HG03064 (cell line): Measurements from ENCODE around the gene CTSE.
"Not testable (repeated sequence)": the region's sequence is repeated elsewhere in the genome, so short reads cannot be mapped to it uniquely, and the experiment has no call there.

Experiments used
- ATAC-seq: cut with Tn5 transposase; IDR thresholded peaks from one replicate; pipeline ENCODE4 v1.9.1; 2021; ENCODE audit warnings: low read depth; ENCODE audit not compliant: unreplicated experiment

The CTSE gene

DNA sequence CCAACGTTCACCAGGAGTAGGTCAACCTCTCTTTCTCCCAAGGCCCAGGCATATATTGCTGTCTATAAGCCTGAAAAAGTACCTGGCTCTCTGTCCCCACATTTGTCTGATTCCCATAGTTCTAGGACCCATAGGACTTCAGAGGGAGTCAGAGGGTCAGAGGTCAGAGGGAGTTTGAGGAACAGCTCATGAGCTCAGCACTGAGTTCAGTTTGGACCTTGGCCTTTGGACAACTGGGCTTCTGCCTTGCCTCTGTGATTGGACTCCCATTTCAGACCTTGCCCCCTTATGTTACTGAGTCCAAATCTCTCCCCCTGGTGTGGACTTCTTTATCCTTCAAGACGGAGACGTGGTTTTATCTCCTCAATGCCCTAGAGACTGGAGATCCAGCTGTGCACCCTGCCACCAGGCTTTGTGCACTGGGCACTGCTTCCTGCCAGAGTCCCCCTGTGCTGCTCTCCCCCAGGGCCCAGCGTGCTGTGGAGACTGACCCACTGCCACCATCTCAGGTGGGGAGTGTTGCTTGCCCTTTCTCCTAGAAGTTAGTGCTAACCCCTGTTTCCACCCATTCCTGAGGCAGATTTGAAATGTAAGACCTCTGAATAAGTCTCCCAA, 3.2 kb downstream of the CTSE start:
- ATAC-seq = no peak

DNA sequence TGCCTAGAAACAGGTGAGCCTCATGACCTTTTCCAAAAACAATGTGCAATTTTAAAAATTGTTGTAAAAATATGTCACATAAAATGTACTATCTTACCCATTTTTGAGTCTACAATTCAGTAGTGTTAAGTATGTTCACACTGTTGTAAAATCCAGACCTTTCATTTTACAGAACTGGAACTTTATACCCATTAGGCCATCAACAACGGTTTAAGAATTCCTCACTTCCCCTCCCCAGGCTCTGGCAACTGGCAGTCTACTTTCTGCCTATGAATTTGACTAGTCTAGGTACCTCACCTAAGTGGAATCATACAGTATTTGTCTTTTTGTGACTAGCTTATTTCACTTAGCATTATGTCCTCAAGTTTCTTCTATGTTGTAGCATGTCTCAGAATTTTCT, 8.6 kb downstream of the CTSE start:
- no peak for ATAC-seq

- ATAC-seq = no peak
Observed at GRCh38 chr1:206014601-206015000, 9.1 kb downstream of the CTSE start.

DNA sequence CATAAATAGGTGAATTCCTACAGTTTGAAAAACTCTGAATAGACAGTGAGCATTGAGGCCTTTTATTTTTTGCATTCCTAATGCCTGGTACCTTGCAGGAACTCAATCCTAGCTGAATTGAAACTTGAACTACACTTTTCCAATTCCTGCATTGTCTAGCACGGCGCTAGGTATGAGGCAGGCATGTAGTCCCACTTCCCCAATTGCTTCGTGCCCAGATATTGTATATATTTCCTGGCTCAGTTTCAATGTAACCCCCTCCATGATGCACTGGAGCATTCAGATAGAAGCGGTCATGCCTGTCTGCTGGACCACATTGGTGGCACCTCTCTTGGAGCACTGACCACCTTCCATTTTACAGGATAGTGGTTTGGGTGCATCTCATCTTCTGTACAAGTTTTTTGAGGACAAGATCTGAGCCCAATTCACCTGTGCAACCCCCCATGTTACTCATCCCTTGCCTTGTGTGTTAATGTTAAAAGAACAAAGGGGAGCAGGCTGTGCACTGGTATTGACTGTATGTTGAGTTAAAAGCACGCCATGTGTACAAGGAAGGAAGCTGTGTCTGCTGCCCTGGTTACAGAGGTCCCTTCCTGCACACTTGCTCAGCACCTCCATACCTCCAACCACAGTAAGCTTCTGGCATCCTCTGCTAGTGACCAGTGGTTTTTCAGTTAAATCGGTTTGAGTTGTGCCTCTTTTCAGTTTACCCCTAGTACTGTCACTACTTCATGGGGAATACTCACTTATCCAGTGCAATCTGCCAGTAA, 10.5 kb downstream of the CTSE start:
- ATAC-seq = no peak

GRCh38 chr1:206012086-206012859, 11.4 kb downstream of the CTSE start:
- peak; percentile 94 for ATAC-seq

DNA sequence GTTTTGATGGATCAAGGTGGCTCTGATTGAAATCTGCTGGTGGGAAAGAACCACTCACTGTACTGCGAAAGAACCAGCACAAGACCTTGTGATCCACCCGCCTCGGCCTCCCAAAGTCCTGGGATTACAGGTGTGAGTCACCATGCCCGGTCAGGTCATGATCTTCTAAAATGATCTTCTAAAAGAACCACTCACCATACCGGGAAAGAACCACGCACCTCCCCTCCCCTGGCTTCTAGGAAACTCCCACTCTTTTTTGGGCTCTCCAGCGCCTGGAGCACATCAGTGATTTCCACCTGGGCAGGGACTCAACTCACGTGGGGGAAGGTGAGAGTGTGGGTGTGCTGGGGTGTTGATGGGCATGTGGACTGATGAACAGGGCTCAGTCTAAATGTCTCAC, 12.6 kb downstream of the CTSE start:
- ATAC-seq = no peak

- no peak for ATAC-seq
Observed at GRCh38 chr1:206010060-206010459, 13.6 kb downstream of the CTSE start.

DNA sequence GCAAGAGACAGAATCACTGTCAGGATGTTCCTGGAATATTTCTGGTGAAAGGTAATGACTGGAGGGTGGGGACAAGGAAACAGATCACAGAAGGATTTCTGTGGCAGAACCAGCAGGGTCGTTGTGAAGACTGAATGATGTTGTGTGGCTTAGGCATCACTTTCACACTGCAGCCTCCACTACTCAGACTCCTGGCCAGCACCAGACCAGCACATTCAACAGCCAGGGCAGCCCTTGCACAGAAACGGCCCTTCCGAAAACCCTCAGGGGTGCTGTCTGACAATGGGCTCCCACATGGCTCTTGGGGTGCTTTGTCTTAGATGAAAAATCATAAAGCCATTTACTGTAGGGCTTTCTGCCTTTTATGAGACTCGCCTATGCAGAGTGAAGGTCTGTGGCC, 16.7 kb downstream of the CTSE start:
- no peak for ATAC-seq

GRCh38 chr1:206005778-206006180, 17.9 kb downstream of the CTSE start:
- no peak for ATAC-seq

- ATAC-seq = no peak
Observed at GRCh38 chr1:206005234-206005633, 18.5 kb downstream of the CTSE start.

DNA sequence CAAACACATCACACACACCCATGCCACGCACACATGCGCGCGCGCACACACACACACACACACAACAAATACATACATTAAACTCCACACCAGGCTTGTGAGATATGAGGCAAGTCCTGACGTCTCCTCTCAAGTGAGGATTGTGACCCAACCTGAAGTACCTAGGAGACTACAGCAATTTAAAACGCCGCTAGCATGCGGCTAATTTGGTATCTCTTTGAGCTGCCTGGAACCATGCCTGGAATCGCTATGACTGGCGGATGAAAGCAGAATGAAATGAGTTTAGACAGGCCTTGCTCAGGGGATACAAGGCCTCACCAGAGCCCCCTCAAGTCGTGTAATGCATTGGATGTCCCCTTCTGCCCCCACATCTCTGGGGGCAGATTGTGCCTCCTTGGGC, 18.9 kb downstream of the CTSE start:
- ATAC-seq = no peak

DNA sequence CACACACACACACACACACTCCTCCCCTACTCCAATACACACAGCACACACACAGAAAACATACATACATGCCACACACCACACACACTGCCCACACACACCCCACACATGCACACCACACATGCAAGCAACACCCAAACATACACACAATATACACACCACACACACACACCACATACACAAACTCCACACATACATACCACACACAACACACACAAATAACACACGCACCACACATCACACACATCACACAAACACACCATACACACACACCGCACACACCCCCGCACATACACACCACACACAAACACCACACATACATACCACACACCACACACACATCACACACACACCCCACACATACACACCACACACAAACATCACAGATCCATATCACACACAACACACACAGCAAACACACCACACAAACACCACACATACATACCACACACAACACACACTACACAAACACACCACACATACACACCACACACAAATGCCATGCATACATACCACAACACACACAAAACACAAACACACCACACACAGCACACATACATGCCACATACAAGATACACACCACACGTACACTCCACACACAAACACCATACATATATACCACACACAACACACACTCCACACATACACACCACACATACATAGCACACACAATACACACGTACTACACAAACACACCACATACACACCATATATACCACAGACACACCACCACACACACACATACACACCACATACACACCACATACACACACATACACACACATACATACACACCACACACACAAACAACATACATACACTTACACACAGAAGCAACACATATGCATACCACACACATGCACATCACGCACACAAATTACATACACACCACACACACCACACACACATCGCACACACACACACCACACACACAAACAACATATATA, 19.6 kb downstream of the CTSE start:
- no peak for ATAC-seq

DNA sequence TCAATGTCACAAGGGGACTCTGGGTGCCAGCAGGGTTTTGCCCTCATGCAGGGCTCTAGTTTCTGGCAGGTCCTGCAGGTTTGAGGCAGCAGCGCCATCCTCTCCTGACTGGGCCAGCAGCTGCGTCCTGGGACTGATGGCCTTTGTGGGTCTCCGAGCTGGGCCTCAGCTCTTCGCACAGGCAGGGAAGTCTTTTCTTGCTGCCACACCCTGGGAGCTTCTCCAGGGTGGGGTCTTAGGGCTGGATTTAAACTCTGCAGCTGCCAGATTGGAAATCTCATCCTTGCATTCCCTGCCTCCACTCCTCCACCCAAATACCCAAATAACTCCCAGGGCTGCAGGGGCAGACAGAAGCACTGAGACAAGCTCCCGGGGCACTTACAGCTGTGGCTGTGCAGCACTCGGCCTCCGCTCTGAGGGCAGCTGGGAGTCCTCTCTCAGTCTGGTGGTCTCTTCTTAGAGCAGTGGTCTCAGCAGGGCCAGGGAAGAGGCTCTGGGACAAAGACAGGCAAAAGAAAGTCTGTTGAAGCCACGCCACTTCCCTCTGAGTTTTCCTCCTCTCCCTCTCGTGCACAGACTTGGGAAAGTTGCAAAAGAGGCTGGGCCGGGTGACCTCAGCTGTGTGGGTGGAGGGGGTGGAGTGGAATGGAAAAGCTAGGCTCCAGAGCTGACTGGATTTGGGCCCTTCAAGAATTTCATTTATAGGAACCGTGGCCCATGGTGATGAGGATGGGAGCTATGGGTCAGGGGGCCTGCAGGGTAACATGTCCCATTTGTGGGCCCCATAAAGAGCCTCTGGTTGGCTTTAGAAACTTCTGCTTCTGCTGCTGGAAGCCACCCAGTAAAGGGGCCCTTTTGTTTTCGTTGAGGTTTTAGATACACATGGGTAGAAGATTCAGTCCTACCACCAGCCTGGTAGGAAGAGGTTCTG, 20.6 kb downstream of the CTSE start, which contains the start of gene RAB7B:
RAB7B (minus strand) TSS at position 525 of the 931 bp plus-strand sequence. CDS start 9,260 bp downstream, outside the sequence.
- ATAC-seq = no peak

DNA sequence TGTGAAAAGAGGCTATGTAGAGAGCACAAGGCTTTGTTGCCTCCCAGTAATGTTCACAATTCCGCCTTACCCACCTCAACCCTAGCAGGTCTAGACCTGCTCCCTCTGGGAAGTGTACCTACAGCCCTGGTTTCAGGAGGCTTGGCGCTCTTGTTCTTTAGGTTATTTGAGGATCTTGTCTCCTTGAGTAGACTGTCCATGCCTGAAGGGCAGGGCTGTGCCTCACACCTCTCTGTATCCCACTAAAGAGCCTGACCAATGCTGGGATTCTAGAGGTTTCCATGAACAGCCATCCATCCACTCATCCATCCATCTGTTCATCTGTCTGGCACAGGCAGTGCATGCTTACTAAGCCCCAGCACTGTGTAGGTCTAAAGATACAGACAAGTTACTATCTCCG, 21.5 kb downstream of the CTSE start:
- no peak for ATAC-seq

- no peak for ATAC-seq
Observed at GRCh38 chr1:206001476-206001888, 22.2 kb downstream of the CTSE start.

DNA sequence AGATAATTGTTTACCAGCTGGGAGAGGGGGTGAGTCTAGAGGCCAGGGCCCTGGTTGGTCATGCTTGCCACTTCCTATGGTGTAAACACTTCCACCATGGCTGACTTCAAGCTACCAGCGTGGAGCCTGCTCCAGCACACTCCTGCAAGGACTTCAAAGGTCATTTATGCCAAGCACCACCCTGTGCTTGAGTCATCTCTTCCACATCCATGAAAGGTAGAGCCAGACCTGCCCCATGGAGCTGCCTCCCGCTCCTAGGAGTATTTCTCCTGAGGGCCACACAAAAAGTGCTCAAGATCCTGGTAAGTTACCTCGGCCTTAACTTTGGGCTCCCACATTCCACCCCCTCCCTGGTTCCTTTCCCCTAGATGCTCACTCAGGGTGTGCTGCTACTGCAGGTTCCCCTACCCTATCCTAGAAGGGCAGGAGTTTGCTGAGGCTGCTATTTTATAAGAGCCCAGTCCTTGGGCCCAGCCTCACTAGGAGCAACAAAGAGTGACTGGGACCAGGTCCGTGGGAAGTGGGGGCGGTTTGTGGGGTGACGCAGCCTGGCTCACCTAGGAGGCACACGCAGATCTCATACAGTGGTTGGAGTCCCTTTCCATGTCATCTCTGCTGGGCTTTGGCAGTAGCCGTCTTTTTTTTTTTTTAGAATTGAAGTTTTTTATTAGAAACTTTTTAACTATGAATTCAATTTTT, 22.9 kb downstream of the CTSE start:
- ATAC-seq = no peak

GRCh38 chr1:205998457-205999241, 25.0 kb downstream of the CTSE start:
- ATAC-seq = no peak

- ATAC-seq = not testable (repeated sequence)
Observed at GRCh38 chr1:205996641-205997040, 27.1 kb downstream of the CTSE start.
